ENCODE results near the gene IGLL5.

Gene IGLL5

GRCh38 chr22:22933100-22933806 lies 45.6 kb downstream of the IGLL5 start:
- Histone ChIP-seq H2BK120ac (ENCODE audit: low read depth, low read length) (no peak overlapping the region), H3K4me1 (ENCODE audit: control insufficient read depth, insufficient read depth, low read depth, low read length) (no peaks in the 10 kb centered on the region), H2BK15ac (ENCODE audit: low read depth, poor library complexity, severe bottlenecking) (no peak overlapping the region), H3K18ac (ENCODE audit: low read depth in 1 of 2, low read length in 2 of 2) (no peak overlapping the region), H3K23ac (ENCODE audit: low read length in 2 of 2) (no peak overlapping the region), H3K9ac (ENCODE audit: low read length) (no peak overlapping the region), H2AK5ac (ENCODE audit: low read length, severe bottlenecking) (no peak overlapping the region), H2BK12ac (ENCODE audit: low read length in 2 of 2) (no peak overlapping the region), H2AFZ (ENCODE audit: low read depth, low read length) (no peak overlapping the region), H3K27me3 (ENCODE audit: control insufficient read depth in 1 of 2, insufficient read depth in 1 of 2, low read length in 2 of 2) (peaks cover 0 to 17% of the 10 kb centered on the region in 2 experiments), H4K91ac (ENCODE audit: low read length) (no peak overlapping the region), H3K36me3 (ENCODE audit: control insufficient read depth in 1 of 2, insufficient read depth in 2 of 2, low read depth in 1 of 2, low read length in 2 of 2) (no peaks in the 10 kb centered on the region), H3K4me3 (ENCODE audit: insufficient read depth in 1 of 2, low read depth in 1 of 2, low read length in 2 of 2) (no peak overlapping the region), H3K14ac (ENCODE audit: low read length in 2 of 2) (no peak overlapping the region), H4K8ac (ENCODE audit: low read length) (no peak overlapping the region), H2BK5ac (ENCODE audit: low read depth, low read length, poor library complexity, severe bottlenecking) (no peak overlapping the region), H3K9me3 (ENCODE audit: control insufficient read depth, low read length) (no peaks in the 10 kb centered on the region), H3K27ac (ENCODE audit: low read length, poor library complexity, severe bottlenecking) (no peak overlapping the region), H3K79me1 (replicated peaks; ENCODE audit: low read length, poor library complexity, severe bottlenecking) (no peaks in the 10 kb centered on the region), H3K4ac (ENCODE audit: low read depth in 1 of 2, low read length in 2 of 2) (no peak overlapping the region), H3K4me2 (ENCODE audit: low read length, poor library complexity, severe bottlenecking) (no peak overlapping the region)
- 63% methylated on average over 7 of the region's 8 CpGs for WGBS
- no peak for DNase-seq

- H2BK5ac ChIP-seq (ENCODE audit: low read depth, low read length, poor library complexity, severe bottlenecking) = no peak overlapping the region
- H3K9ac ChIP-seq (ENCODE audit: low read length) = no peak overlapping the region
- no peak overlapping the region for H3K27ac ChIP-seq (ENCODE audit: low read length, poor library complexity, severe bottlenecking)
- no peak overlapping the region for H2AK5ac ChIP-seq (ENCODE audit: low read length, severe bottlenecking)
- H3K4me2 ChIP-seq (ENCODE audit: low read length, poor library complexity, severe bottlenecking) = no peak overlapping the region
- DNase-seq = no peak
- no peak overlapping the region for H3K4ac ChIP-seq (ENCODE audit: low read depth in 1 of 2, low read length in 2 of 2)
- H3K79me1 ChIP-seq (replicated peaks; ENCODE audit: low read length, poor library complexity, severe bottlenecking) = no peaks in the 10 kb centered on the region
- H2AFZ ChIP-seq (ENCODE audit: low read depth, low read length) = no peak overlapping the region
- WGBS = 70% methylated on average over 10 of the region's 10 CpGs
- peaks cover 0 to 23% of the 10 kb centered on the region in 2 experiments for H3K27me3 ChIP-seq (ENCODE audit: control insufficient read depth in 1 of 2, insufficient read depth in 1 of 2, low read length in 2 of 2)
- H2BK12ac ChIP-seq (ENCODE audit: low read length in 2 of 2) = no peak overlapping the region
- no peaks in the 10 kb centered on the region for H3K9me3 ChIP-seq (ENCODE audit: control insufficient read depth, low read length)
- no peak overlapping the region for H2BK15ac ChIP-seq (ENCODE audit: low read depth, poor library complexity, severe bottlenecking)
- H4K8ac ChIP-seq (ENCODE audit: low read length) = no peak overlapping the region
- no peaks in the 10 kb centered on the region for H3K36me3 ChIP-seq (ENCODE audit: control insufficient read depth in 1 of 2, insufficient read depth in 2 of 2, low read depth in 1 of 2, low read length in 2 of 2)
- no peak overlapping the region for H3K18ac ChIP-seq (ENCODE audit: low read depth in 1 of 2, low read length in 2 of 2)
- no peak overlapping the region for H2BK120ac ChIP-seq (ENCODE audit: low read depth, low read length)
- H3K14ac ChIP-seq (ENCODE audit: low read length in 2 of 2) = no peak overlapping the region
- H4K91ac ChIP-seq (ENCODE audit: low read length) = no peak overlapping the region
- no peaks in the 10 kb centered on the region for H3K4me1 ChIP-seq (ENCODE audit: control insufficient read depth, insufficient read depth, low read depth, low read length)
- H3K4me3 ChIP-seq (ENCODE audit: insufficient read depth in 1 of 2, low read depth in 1 of 2, low read length in 2 of 2) = no peak overlapping the region
- no peak overlapping the region for H3K23ac ChIP-seq (ENCODE audit: low read length in 2 of 2)
Measured at GRCh38 chr22:22933807-22934542, 46.4 kb downstream of the IGLL5 start.

GRCh38 chr22:22934543-22935055 lies 47.0 kb downstream of the IGLL5 start:
- H4K91ac ChIP-seq (ENCODE audit: low read length) = no peak overlapping the region
- no peak overlapping the region for H3K14ac ChIP-seq (ENCODE audit: low read length in 2 of 2)
- WGBS = 83% methylated on average over 8 of the region's 11 CpGs
- no peak overlapping the region for H3K9ac ChIP-seq (ENCODE audit: low read length)
- no peak overlapping the region for H3K4me3 ChIP-seq (ENCODE audit: insufficient read depth in 1 of 2, low read depth in 1 of 2, low read length in 2 of 2)
- no peaks in the 10 kb centered on the region for H3K9me3 ChIP-seq (ENCODE audit: control insufficient read depth, low read length)
- no peak overlapping the region for H2BK12ac ChIP-seq (ENCODE audit: low read length in 2 of 2)
- no peak overlapping the region for H2BK5ac ChIP-seq (ENCODE audit: low read depth, low read length, poor library complexity, severe bottlenecking)
- no peaks in the 10 kb centered on the region for H3K79me1 ChIP-seq (replicated peaks; ENCODE audit: low read length, poor library complexity, severe bottlenecking)
- no peak for DNase-seq
- H2AK5ac ChIP-seq (ENCODE audit: low read length, severe bottlenecking) = no peak overlapping the region
- H2BK120ac ChIP-seq (ENCODE audit: low read depth, low read length) = no peak overlapping the region
- no peak overlapping the region for H3K18ac ChIP-seq (ENCODE audit: low read depth in 1 of 2, low read length in 2 of 2)
- H3K23ac ChIP-seq (ENCODE audit: low read length in 2 of 2) = no peak overlapping the region
- no peaks in the 10 kb centered on the region for H3K36me3 ChIP-seq (ENCODE audit: control insufficient read depth in 1 of 2, insufficient read depth in 2 of 2, low read depth in 1 of 2, low read length in 2 of 2)
- H3K27ac ChIP-seq (ENCODE audit: low read length, poor library complexity, severe bottlenecking) = no peak overlapping the region
- no peak overlapping the region for H2AFZ ChIP-seq (ENCODE audit: low read depth, low read length)
- no peak overlapping the region for H3K4ac ChIP-seq (ENCODE audit: low read depth in 1 of 2, low read length in 2 of 2)
- H3K27me3 ChIP-seq (ENCODE audit: control insufficient read depth in 1 of 2, insufficient read depth in 1 of 2, low read length in 2 of 2) = peaks cover 6 to 26% of the 10 kb centered on the region in 2 experiments
- no peaks in the 10 kb centered on the region for H3K4me1 ChIP-seq (ENCODE audit: control insufficient read depth, insufficient read depth, low read depth, low read length)
- no peak overlapping the region for H3K4me2 ChIP-seq (ENCODE audit: low read length, poor library complexity, severe bottlenecking)
- H4K8ac ChIP-seq (ENCODE audit: low read length) = no peak overlapping the region
- H2BK15ac ChIP-seq (ENCODE audit: low read depth, poor library complexity, severe bottlenecking) = no peak overlapping the region

- H3K4me2 ChIP-seq (ENCODE audit: low read length, poor library complexity, severe bottlenecking) = no peak overlapping the region
Measured at GRCh38 chr22:22935056-22935545, 47.5 kb downstream of the IGLL5 start.

More at GRCh38 chr22:22935056-22935545, 47.5 kb downstream of the IGLL5 start:
- Histone ChIP-seq H3K4me1 (ENCODE audit: control insufficient read depth, insufficient read depth, low read depth, low read length) (no peaks in the 10 kb centered on the region), H2BK120ac (ENCODE audit: low read depth, low read length) (no peak overlapping the region), H3K36me3 (ENCODE audit: control insufficient read depth in 1 of 2, insufficient read depth in 2 of 2, low read depth in 1 of 2, low read length in 2 of 2) (no peaks in the 10 kb centered on the region), H4K91ac (ENCODE audit: low read length) (no peak overlapping the region), H4K8ac (ENCODE audit: low read length) (no peak overlapping the region), H3K4me3 (ENCODE audit: insufficient read depth in 1 of 2, low read depth in 1 of 2, low read length in 2 of 2) (no peak overlapping the region), H2AK5ac (ENCODE audit: low read length, severe bottlenecking) (no peak overlapping the region), H3K9me3 (ENCODE audit: control insufficient read depth, low read length) (no peaks in the 10 kb centered on the region), H3K9ac (ENCODE audit: low read length) (no peak overlapping the region), H3K4ac (ENCODE audit: low read depth in 1 of 2, low read length in 2 of 2) (no peak overlapping the region), H2BK5ac (ENCODE audit: low read depth, low read length, poor library complexity, severe bottlenecking) (no peak overlapping the region), H3K18ac (ENCODE audit: low read depth in 1 of 2, low read length in 2 of 2) (no peak overlapping the region), H3K79me1 (replicated peaks; ENCODE audit: low read length, poor library complexity, severe bottlenecking) (no peaks in the 10 kb centered on the region), H3K27ac (ENCODE audit: low read length, poor library complexity, severe bottlenecking) (no peak overlapping the region), H3K27me3 (ENCODE audit: control insufficient read depth in 1 of 2, insufficient read depth in 1 of 2, low read length in 2 of 2) (peaks cover 7 to 26% of the 10 kb centered on the region in 2 experiments), H2BK15ac (ENCODE audit: low read depth, poor library complexity, severe bottlenecking) (no peak overlapping the region), H3K23ac (ENCODE audit: low read length in 2 of 2) (no peak overlapping the region), H2BK12ac (ENCODE audit: low read length in 2 of 2) (no peak overlapping the region), H3K14ac (ENCODE audit: low read length in 2 of 2) (no peak overlapping the region), H2AFZ (ENCODE audit: low read depth, low read length) (no peak overlapping the region)
- WGBS = 69% methylated on average over 3 of the region's 3 CpGs
- no peak for DNase-seq

Data from mesenchymal stem cell (in vitro differentiated cells and primary cell).